Testis (tissue), 3 donors: ENCODE measurements around the gene IL13. TPM values are rescaled to one million over a fixed set of nuclear protein-coding genes. Genes with fewer than 3 reads are reported as not detected.
"Not testable (repeated sequence)": the region's sequence is repeated elsewhere in the genome, so short reads cannot be mapped to it uniquely, and the experiment has no call there.

Experiments
- DNase-seq: peaks from one replicate; pipeline ENCODE4 v3.0.0-alpha.2; 2019
- H3K27ac ChIP-seq, 2 donors: fragments of 200-600 bp; sonication (generic); one replicate each; pipeline ENCODE4 v1.5.1; 2019
- H3K27me3 ChIP-seq: fragments of 200-600 bp; sonication (generic); one replicate; pipeline ENCODE4 v1.5.1; 2019
- H3K36me3 ChIP-seq: fragments of 200-600 bp; sonication (generic); one replicate; pipeline ENCODE4 v1.5.1; 2017; ENCODE audit warnings: low read depth; ENCODE audit errors: missing control alignments
- H3K4me1 ChIP-seq: fragments of 200-600 bp; sonication (generic); one replicate; pipeline ENCODE4 v1.5.1; 2019
- H3K4me3 ChIP-seq, 2 donors: fragments of 200-600 bp; sonication (generic); one replicate each; pipeline ENCODE4 v1.5.1; 2017 to 2019
- H3K9me3 ChIP-seq: fragments of 200-600 bp; sonication (generic); one replicate; pipeline ENCODE4 v1.5.1; 2017
- POLR2A ChIP-seq: fragments of 450-650 bp; IDR thresholded peaks from one replicate; pipeline ENCODE4 v1.6.1; 2017; ENCODE audit warnings: antibody characterized with exemption, mild to moderate bottlenecking, moderate library complexity
- whole genome bisulfite sequencing, 2 donors: methylation state at CpG; one replicate each; pipeline ENCODE4 v1.1.5; 2018; 5-methylcytosine and 5-hydroxymethylcytosine counted together
- intact Hi-C: fragments of 100-400 bp; cut with DNase I; formaldehyde crosslinking; loops from one replicate; pipeline ENCODE4 v1.15.1; 2023; ENCODE audit warnings: low total_unique reads
- polyA plus RNA-seq: library from polyadenylated mRNA; stranded (reverse); fragments of 350-450 nt; fragmentation: Illumina TruSeq; extraction: RNeasy Lipid Tissue Mini Kit (QIAGEN cat#74804); gene quantifications from one replicate; pipeline ENCODE4 v1.2.3, GENCODE V29; 2014; ENCODE audit warnings: low read depth, low replicate concordance; ENCODE audit not compliant: insufficient read depth
- total RNA-seq, 2 donors: library from RNA; depleted of rRNA; stranded (reverse); fragments of >200 nt; gene quantifications; one replicate each; pipeline ENCODE4 v1.2.3, GENCODE V29; 2016
- TF ChIP-seq, protein P1 (sequence below), 3 experiments: fragments of 450-650 bp in 2 of 3; fragments of 200-600 bp in 1 of 3; sonication (generic) in 1 of 3; IDR thresholded peaks; one replicate each; pipeline ENCODE4 v1.5.1; 2016 to 2019; ENCODE audit warnings: antibody characterized with exemption in 3 of 3, mild to moderate bottlenecking in 2 of 3, moderate library complexity in 1 of 3

The IL13 gene
- total and polyA plus RNA-seq, 3 donors from 2014 or later = 17.3 to 73.4 (median 25.0) TPM

DNA sequence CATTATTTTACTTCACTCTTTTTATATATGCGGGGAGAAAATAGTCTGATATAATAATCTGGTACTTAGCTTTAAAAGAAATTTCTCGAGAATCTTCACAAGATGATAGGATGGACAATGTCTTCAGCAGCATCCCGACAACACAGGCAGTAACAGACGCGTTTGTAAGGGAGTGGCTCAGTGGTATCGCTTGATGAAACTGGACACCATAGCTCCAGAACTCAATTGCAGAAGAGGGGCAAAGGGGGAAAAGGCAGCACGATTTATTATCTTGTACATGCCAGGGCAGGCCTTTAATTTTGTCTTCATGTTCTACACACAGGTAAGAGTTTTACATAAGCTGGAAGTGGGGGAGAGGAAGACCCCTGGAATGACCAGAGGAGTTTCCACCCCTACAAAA is 31.5 kb downstream of the IL13 start:
- Histone ChIP-seq H3K27ac (no peak overlapping the region), H3K27me3 (no peaks in the 10 kb centered on the region), H3K4me1 (no peaks in the 10 kb centered on the region), H3K4me3 (no peak overlapping the region), H3K36me3 (no peaks in the 10 kb centered on the region), H3K9me3 (no peaks in the 10 kb centered on the region)
- DNase-seq = no peak
- 73 to 76% methylated on average over 7 of the region's 7 CpGs for WGBS, 2 donors
- TF ChIP-seq, protein P1, sequence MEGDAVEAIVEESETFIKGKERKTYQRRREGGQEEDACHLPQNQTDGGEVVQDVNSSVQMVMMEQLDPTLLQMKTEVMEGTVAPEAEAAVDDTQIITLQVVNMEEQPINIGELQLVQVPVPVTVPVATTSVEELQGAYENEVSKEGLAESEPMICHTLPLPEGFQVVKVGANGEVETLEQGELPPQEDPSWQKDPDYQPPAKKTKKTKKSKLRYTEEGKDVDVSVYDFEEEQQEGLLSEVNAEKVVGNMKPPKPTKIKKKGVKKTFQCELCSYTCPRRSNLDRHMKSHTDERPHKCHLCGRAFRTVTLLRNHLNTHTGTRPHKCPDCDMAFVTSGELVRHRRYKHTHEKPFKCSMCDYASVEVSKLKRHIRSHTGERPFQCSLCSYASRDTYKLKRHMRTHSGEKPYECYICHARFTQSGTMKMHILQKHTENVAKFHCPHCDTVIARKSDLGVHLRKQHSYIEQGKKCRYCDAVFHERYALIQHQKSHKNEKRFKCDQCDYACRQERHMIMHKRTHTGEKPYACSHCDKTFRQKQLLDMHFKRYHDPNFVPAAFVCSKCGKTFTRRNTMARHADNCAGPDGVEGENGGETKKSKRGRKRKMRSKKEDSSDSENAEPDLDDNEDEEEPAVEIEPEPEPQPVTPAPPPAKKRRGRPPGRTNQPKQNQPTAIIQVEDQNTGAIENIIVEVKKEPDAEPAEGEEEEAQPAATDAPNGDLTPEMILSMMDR (IDR thresholded peaks at IDR 0.05) = no peak
- no peak for TF ChIP-seq POLR2A
- intact Hi-C loops = no loop called here

DNA sequence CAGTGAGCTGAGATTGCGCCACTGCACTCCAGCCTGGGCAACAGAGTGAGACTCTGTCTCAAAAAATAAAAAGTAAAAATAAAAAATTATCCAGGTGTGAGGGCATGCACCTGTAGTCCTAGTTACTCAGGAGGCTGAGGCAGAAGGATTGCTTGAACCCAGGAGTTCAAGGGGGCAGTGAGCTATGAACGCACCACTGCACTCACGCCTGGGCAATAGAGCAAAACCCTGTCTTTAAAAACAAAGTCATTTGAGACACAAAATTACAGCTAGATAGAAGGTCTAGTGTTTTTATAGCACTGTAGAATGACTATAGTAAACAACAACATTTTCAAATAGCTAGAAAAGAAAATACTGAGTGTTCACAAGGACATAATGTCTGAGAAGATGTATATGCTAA is 32.2 kb downstream of the IL13 start:
- WGBS, 2 donors = 91 to 96% methylated on average over 3 of the region's 3 CpGs
- Histone ChIP-seq H3K4me1 (no peaks in the 10 kb centered on the region), H3K4me3 (no peak overlapping the region), H3K9me3 (no peaks in the 10 kb centered on the region), H3K27me3 (no peaks in the 10 kb centered on the region), H3K36me3 (no peaks in the 10 kb centered on the region), H3K27ac (no peak overlapping the region)
- intact Hi-C loops = no loop called here
- TF ChIP-seq, protein P1 (IDR thresholded peaks at IDR 0.05) = no peak
- no peak for TF ChIP-seq POLR2A
- no peak for DNase-seq

DNA sequence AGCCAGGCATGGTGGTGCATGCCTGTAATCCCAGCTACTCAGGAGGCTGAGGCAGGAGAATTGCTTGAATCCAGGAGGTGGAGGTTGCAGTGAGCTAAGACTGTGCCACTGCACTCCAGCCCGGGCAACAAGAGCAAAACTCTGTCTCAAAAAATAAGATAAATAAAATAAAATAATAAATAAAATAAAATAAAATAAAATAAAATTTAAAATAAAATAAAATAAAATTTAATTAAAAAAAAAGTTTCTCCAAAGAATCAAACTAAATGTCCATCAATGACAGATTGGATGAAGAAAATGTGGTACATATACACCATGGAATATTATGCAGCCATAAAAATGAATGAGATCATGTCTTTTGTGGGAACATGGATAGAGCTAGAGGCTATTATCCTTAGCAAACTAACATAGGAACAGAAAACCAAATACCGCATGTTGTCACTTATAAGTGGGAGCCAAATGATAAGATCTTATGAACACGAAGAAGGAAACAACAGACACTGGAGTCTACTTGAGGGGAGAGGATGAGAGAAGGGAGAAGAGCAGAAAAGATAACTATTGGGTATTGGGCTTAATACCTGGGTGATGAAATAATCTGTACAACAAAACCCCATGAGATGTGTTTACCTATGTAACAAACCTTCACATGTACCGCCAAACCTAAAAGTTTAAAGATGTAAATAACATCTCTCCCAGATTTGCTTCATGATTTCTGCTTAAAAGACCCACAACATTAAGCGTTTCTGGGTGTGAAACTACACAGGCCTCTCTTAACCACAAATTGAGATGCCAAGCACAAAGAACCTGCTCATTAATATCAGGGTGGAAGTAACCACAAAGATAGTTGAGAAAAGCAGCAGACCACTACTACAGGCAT is 34.0 kb downstream of the IL13 start:
- intact Hi-C loops, H3K4me1 ChIP-seq, H3K27ac ChIP-seq, H3K27me3 ChIP-seq, H3K9me3 ChIP-seq, DNase-seq, H3K4me3 ChIP-seq, H3K36me3 ChIP-seq: not testable (repeated sequence)
- WGBS, 2 donors = 87 to 94% methylated on average over 5 of the region's 5 CpGs

DNA sequence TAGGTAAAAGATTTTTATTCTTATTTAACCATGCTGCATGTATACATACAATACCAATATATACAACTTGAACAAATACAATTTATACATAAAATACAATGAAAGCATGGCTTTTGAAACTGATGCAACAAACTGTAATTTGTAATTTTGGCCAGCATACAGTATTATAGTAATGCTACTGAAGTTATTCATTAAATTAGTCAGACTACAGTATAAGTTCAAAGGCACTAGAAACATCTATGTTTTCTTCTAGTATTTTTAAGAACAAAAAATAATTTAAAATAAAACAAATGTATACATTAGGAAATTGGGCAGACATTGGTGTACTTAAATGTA is 34.6 kb downstream of the IL13 start:
- TF ChIP-seq, protein P1 (IDR thresholded peaks at IDR 0.05) = no peak
- no peak for TF ChIP-seq POLR2A

DNA sequence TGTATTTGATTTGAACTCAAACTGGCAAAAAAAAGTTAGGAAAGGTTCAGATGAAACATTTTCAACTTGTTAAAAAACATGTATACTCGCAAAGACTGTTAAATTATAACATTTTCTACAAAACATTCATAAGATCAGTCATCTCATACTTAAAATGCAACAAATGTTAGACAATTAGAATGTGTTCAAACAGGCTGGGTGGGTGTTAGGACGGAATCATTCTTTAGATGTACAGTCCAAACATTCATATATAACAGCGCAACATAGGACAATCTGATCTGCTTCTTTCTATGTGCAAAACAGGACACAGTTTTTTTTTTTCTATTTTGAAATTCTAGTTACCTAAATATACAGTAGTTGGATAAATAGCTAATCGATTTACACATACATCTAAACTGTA is 38.0 kb downstream of the IL13 start:
- TF ChIP-seq, protein P1 (IDR thresholded peaks at IDR 0.05) = no peak
- no peak for TF ChIP-seq POLR2A
- Histone ChIP-seq H3K27me3 (no peaks in the 10 kb centered on the region), H3K27ac (no peak overlapping the region), H3K9me3 (no peaks in the 10 kb centered on the region), H3K36me3 (no peaks in the 10 kb centered on the region), H3K4me1 (no peaks in the 10 kb centered on the region), H3K4me3 (no peak overlapping the region)
- 76 to 88% methylated on average over 4 of the region's 4 CpGs for WGBS, 2 donors
- intact Hi-C loops = no loop called here
- DNase-seq = no peak

More for the DNA sequence above, 34.6 kb downstream of the IL13 start:
- no peak for DNase-seq
- no peak overlapping the region for H3K4me3 ChIP-seq
- no peaks in the 10 kb centered on the region for H3K9me3 ChIP-seq
- intact Hi-C loops = no loop called here
- H3K4me1 ChIP-seq = no peaks in the 10 kb centered on the region
- no peaks in the 10 kb centered on the region for H3K27me3 ChIP-seq
- no peaks in the 10 kb centered on the region for H3K36me3 ChIP-seq
- no peak overlapping the region for H3K27ac ChIP-seq
